ENCODE results near the gene OBP2A. TPM values are rescaled to one million over a fixed set of nuclear protein-coding genes. Genes with fewer than 3 reads are reported as not detected.
"Not testable (repeated sequence)": the region's sequence is repeated elsewhere in the genome, so short reads cannot be mapped to it uniquely, and the experiment has no call there.

The OBP2A gene
- total RNA-seq, result not detected

GRCh38 chr9:135545646-135546176 is at the start of gene OBP2A:
TSS of gene OBP2A (plus strand) at chr9:135546126. CDS start at chr9:135546181, 55 bp downstream.
- ATAC-seq, result peak; percentile 2 to 37
- DNase-seq (ENCODE audit: low spot score); H3K9me3 Mint-ChIP-seq; H3K27ac Mint-ChIP-seq; H3K4me3 Mint-ChIP-seq; H3K36me3 Mint-ChIP-seq; H3K4me1 Mint-ChIP-seq (ENCODE audit: low read depth in 2 of 2): not testable (repeated sequence)
- peaks cover 10 to 12% of the 10 kb centered on the region in 2 donors for H3K27me3 Mint-ChIP-seq

- Mint-ChIP-seq H3K36me3 (no peaks in the 10 kb centered on the region), H3K27ac (no peak overlapping the region), H3K4me3 (no peak overlapping the region), H3K9me3 (no peaks in the 10 kb centered on the region), H3K27me3 (no peaks in the 10 kb centered on the region), H3K4me1 (ENCODE audit: low read depth in 2 of 2) (peaks cover 6 to 12% of the 10 kb centered on the region in 2 donors)
- ATAC-seq, result no peak
- DNase-seq (ENCODE audit: low spot score), result no peak
These were observed 47.4 kb upstream of the OBP2A start for GRCh38 chr9:135498381-135499126.

- Mint-ChIP-seq H3K27me3 (no peaks in the 10 kb centered on the region), H3K27ac (peak overlapping the region; percentile 16 to 25), H3K4me1 (ENCODE audit: low read depth in 2 of 2) (peaks cover 6 to 14% of the 10 kb centered on the region in 2 donors), H3K36me3 (no peaks in the 10 kb centered on the region), H3K4me3 (peak overlapping the region; percentile 84), H3K9me3 (no peaks in the 10 kb centered on the region)
- DNase-seq (ENCODE audit: low spot score) (peak; percentile 93), ATAC-seq (peak; percentile 71 to 83)
These were observed 46.4 kb upstream of the OBP2A start for GRCh38 chr9:135499326-135500070.

- no peaks in the 10 kb centered on the region for H3K36me3 Mint-ChIP-seq
These were observed 45.8 kb upstream of the OBP2A start for GRCh38 chr9:135500071-135500524.

GRCh38 chr9:135500525-135501260 is 45.2 kb upstream of the OBP2A start, which contains the start of gene MRPS2:
TSS of gene MRPS2 (plus strand) at chr9:135500682. CDS start at chr9:135500711, 29 bp downstream.
- Mint-ChIP-seq H3K27me3 (no peaks in the 10 kb centered on the region), H3K4me1 (ENCODE audit: low read depth in 2 of 2) (peaks cover 6 to 16% of the 10 kb centered on the region in 2 donors), H3K9me3 (no peaks in the 10 kb centered on the region), H3K27ac (peak within 1 kb of the TSS; percentile 50 to 68), H3K36me3 (no peaks in the 10 kb centered on the region), H3K4me3 (peak within 1 kb of the TSS; percentile 84)
- ATAC-seq (peak; percentile 97), DNase-seq (ENCODE audit: low spot score) (peak; percentile 94)

More at GRCh38 chr9:135500071-135500524, 45.8 kb upstream of the OBP2A start:
- peak; percentile 3 for ATAC-seq
- no peak for DNase-seq (ENCODE audit: low spot score)
- Mint-ChIP-seq H3K27ac (peak overlapping the region; percentile 28 to 66), H3K4me1 (ENCODE audit: low read depth in 2 of 2) (peaks cover 6 to 16% of the 10 kb centered on the region in 2 donors), H3K4me3 (peak overlapping the region; percentile 84), H3K27me3 (no peaks in the 10 kb centered on the region), H3K9me3 (no peaks in the 10 kb centered on the region)

GRCh38 chr9:135501261-135502167 is 44.4 kb upstream of the OBP2A start:
- Mint-ChIP-seq H3K9me3 (no peaks in the 10 kb centered on the region), H3K27me3 (no peaks in the 10 kb centered on the region), H3K36me3 (no peaks in the 10 kb centered on the region), H3K27ac (peak overlapping the region; percentile 50 to 68), H3K4me3 (peak overlapping the region; percentile 84), H3K4me1 (ENCODE audit: low read depth in 2 of 2) (peaks cover 6 to 16% of the 10 kb centered on the region in 2 donors)
- peak; percentile 62 for DNase-seq (ENCODE audit: low spot score)
- no peak for ATAC-seq

- H3K27me3 Mint-ChIP-seq, result no peaks in the 10 kb centered on the region
- no peaks in the 10 kb centered on the region for H3K36me3 Mint-ChIP-seq
- H3K4me1 Mint-ChIP-seq (ENCODE audit: low read depth in 2 of 2), result peaks cover 6 to 16% of the 10 kb centered on the region in 2 donors
- DNase-seq (ENCODE audit: low spot score) (peak; percentile 49), ATAC-seq (no peak)
- H3K9me3 Mint-ChIP-seq, result no peaks in the 10 kb centered on the region
- H3K4me3 Mint-ChIP-seq, result peak overlapping the region; percentile 84
- peak overlapping the region; percentile 50 to 68 for H3K27ac Mint-ChIP-seq
These were observed 43.6 kb upstream of the OBP2A start for GRCh38 chr9:135502168-135502872.

GRCh38 chr9:135502873-135503321 is 43.0 kb upstream of the OBP2A start:
- H3K36me3 Mint-ChIP-seq, result no peaks in the 10 kb centered on the region
- ATAC-seq (no peak), DNase-seq (ENCODE audit: low spot score) (peak; percentile 46)
- no peak overlapping the region for H3K4me3 Mint-ChIP-seq
- H3K9me3 Mint-ChIP-seq, result no peaks in the 10 kb centered on the region
- H3K4me1 Mint-ChIP-seq (ENCODE audit: low read depth in 2 of 2), result peaks cover 6 to 16% of the 10 kb centered on the region in 2 donors
- H3K27me3 Mint-ChIP-seq, result no peaks in the 10 kb centered on the region
- H3K27ac Mint-ChIP-seq, result no peak overlapping the region

GRCh38 chr9:135503371-135504261 is 42.3 kb upstream of the OBP2A start:
- ATAC-seq, result no peak
- Mint-ChIP-seq H3K4me1 (ENCODE audit: low read depth in 2 of 2) (peaks cover 6 to 16% of the 10 kb centered on the region in 2 donors), H3K27ac (no peak overlapping the region), H3K9me3 (no peaks in the 10 kb centered on the region), H3K4me3 (no peak overlapping the region), H3K27me3 (no peaks in the 10 kb centered on the region), H3K36me3 (no peaks in the 10 kb centered on the region)
- peak; percentile 28 for DNase-seq (ENCODE audit: low spot score)

GRCh38 chr9:135504262-135505243 is 41.4 kb upstream of the OBP2A start:
- Mint-ChIP-seq H3K27ac (no peak overlapping the region), H3K4me3 (no peak overlapping the region), H3K4me1 (ENCODE audit: low read depth in 2 of 2) (peaks cover 6 to 14% of the 10 kb centered on the region in 2 donors), H3K27me3 (peaks cover 0 to 2% of the 10 kb centered on the region in 2 donors), H3K9me3 (peaks cover 5% of the 10 kb centered on the region), H3K36me3 (peaks cover 8% of the 10 kb centered on the region)
- ATAC-seq, result no peak
- DNase-seq (ENCODE audit: low spot score), result peak; percentile 61

All from natural killer cell treated with Interleukin-12 subunit alpha and Interleukin-12 subunit beta and Interleukin-15 and Interleukin-18, amount 100 ng/mL, for 72 hours (primary cell).